Gastroesophageal sphincter (tissue), 3 donors: ENCODE results near the gene HPF1.

Source experiments
- CTCF ChIP-seq, 4 experiments: fragments of 200-600 bp in 2 of 4; fragments of 450-650 bp in 2 of 4; sonication (generic) in 1 of 4; IDR thresholded peaks; one replicate each; pipeline ENCODE4 v1.5.1; 2017 to 2019; ENCODE audit warnings: antibody characterized with exemption in 4 of 4, mild to moderate bottlenecking in 2 of 4, moderate library complexity in 2 of 4
- POLR2A ChIP-seq, 2 donors: fragments of 450-650 bp; IDR thresholded peaks; one replicate each; pipeline ENCODE4 v1.6.1; 2017; ENCODE audit warnings: antibody characterized with exemption in 2 of 2, mild to moderate bottlenecking in 2 of 2, moderate library complexity in 1 of 2

GRCh38 chr4:169791062-169791461 lies 33.3 kb upstream of the HPF1 start:
- TF ChIP-seq CTCF (IDR thresholded peaks at IDR 0.05): no peak
- no peak for TF ChIP-seq POLR2A (IDR thresholded peaks at IDR 0.05)
